Tibial nerve (tissue), 4 donors: ENCODE results near the gene DACT2. TPM values are rescaled to one million over a fixed set of nuclear protein-coding genes. Genes with fewer than 3 reads are reported as not detected.

ENCODE experiments used
- DNase-seq, 2 donors: peaks; one replicate each; pipeline ENCODE4 v3.0.0-alpha.2; 2019; ENCODE audit warnings: low spot score in 2 of 2
- H3K27ac ChIP-seq, 4 donors: fragments of 200-600 bp; sonication (generic) in 3 of 4; one replicate each; pipeline ENCODE4 v1.5.1; 2017 to 2019; ENCODE audit warnings: mild to moderate bottlenecking in 1 of 4
- H3K27me3 ChIP-seq, 2 donors: fragments of 200-600 bp; sonication (generic) in 1 of 2; one replicate each; pipeline versions ENCODE4 v1.5.1 to v1.6.0; 2017 to 2019
- H3K36me3 ChIP-seq, 3 donors: fragments of 200-600 bp; sonication (generic); one replicate each; pipeline ENCODE4 v1.5.1; 2018 to 2019
- H3K4me1 ChIP-seq, 4 donors: fragments of 200-600 bp; sonication (generic) in 3 of 4; one replicate each; pipeline ENCODE4 v1.5.1; 2017 to 2019
- H3K4me3 ChIP-seq, 4 donors: fragments of 200-600 bp; sonication (generic) in 3 of 4; one replicate each; pipeline ENCODE4 v1.5.1; 2017 to 2019; ENCODE audit warnings: mild to moderate bottlenecking in 1 of 4, moderate library complexity in 1 of 4
- H3K9me3 ChIP-seq, 4 donors: fragments of 200-600 bp; sonication (generic) in 3 of 4; one replicate each; pipeline ENCODE4 v1.5.1; 2017 to 2019
- CTCF ChIP-seq, 5 experiments: fragments of 200-600 bp in 3 of 5; fragments of 450-650 bp in 2 of 5; sonication (generic) in 3 of 5; IDR thresholded peaks; one replicate each; pipeline ENCODE4 v1.5.1; 2016 to 2019; ENCODE audit warnings: antibody characterized with exemption in 5 of 5, mild to moderate bottlenecking in 3 of 5, moderate library complexity in 2 of 5
- EP300 ChIP-seq, 2 donors: sonication (generic); formaldehyde crosslinking; IDR thresholded peaks; one replicate each; pipeline ENCODE4 v1.6.1; 2017; ENCODE audit warnings: antibody characterized with exemption in 2 of 2, mild to moderate bottlenecking in 1 of 2
- POLR2A ChIP-seq, 2 donors: fragments of 450-650 bp; IDR thresholded peaks; one replicate each; pipeline ENCODE4 v1.6.1; 2017; ENCODE audit warnings: antibody characterized with exemption in 2 of 2, mild to moderate bottlenecking in 2 of 2, moderate library complexity in 2 of 2
- WGBS, 2 donors: methylation state at CpG; one replicate each; pipeline ENCODE4 v1.1.5; 2018; 5-methylcytosine and 5-hydroxymethylcytosine counted together
- total RNA-seq, 4 donors: library from RNA; depleted of rRNA; stranded (reverse); fragments of >200 nt; gene quantifications; one replicate each; pipeline ENCODE4 v1.1.0, GENCODE V29; 2016

The DACT2 gene
- total RNA-seq, 4 donors from 2014 or later: 0.30 to 1.5 (median 1.3) TPM; not detected in 1

GRCh38 chr6:168354338-168354737 lies 34.8 kb upstream of the DACT2 start:
- peaks cover 0 to 6% (median 0%) of the 10 kb centered on the region in 4 donors for H3K9me3 ChIP-seq
- H3K4me3 ChIP-seq: no peak overlapping the region
- H3K27me3 ChIP-seq: no peaks in the 10 kb centered on the region
- no peak overlapping the region for H3K27ac ChIP-seq
- no peak for DNase-seq
- H3K36me3 ChIP-seq: no peaks in the 10 kb centered on the region
- TF ChIP-seq POLR2A (IDR thresholded peaks at IDR 0.05) (no peak), EP300 (IDR thresholded peaks at IDR 0.05) (no peak), CTCF (IDR thresholded peaks at IDR 0.05) (no peak)
- WGBS, 2 donors: 60 to 77% methylated on average over 10 of the region's 10 CpGs
- no peaks in the 10 kb centered on the region for H3K4me1 ChIP-seq

GRCh38 chr6:168353041-168353440 lies 33.5 kb upstream of the DACT2 start:
- Histone ChIP-seq H3K27me3 (no peaks in the 10 kb centered on the region), H3K36me3 (no peaks in the 10 kb centered on the region), H3K4me1 (no peaks in the 10 kb centered on the region), H3K9me3 (peaks cover 0 to 4% (median 0%) of the 10 kb centered on the region in 4 donors), H3K4me3 (no peak overlapping the region), H3K27ac (no peak overlapping the region)
- TF ChIP-seq POLR2A (IDR thresholded peaks at IDR 0.05): no peak
- no peak for TF ChIP-seq EP300 (IDR thresholded peaks at IDR 0.05)
- no peak for TF ChIP-seq CTCF (IDR thresholded peaks at IDR 0.05)
- DNase-seq: no peak
- 83 to 92% methylated on average over 9 of the region's 9 CpGs for WGBS, 2 donors

DNA sequence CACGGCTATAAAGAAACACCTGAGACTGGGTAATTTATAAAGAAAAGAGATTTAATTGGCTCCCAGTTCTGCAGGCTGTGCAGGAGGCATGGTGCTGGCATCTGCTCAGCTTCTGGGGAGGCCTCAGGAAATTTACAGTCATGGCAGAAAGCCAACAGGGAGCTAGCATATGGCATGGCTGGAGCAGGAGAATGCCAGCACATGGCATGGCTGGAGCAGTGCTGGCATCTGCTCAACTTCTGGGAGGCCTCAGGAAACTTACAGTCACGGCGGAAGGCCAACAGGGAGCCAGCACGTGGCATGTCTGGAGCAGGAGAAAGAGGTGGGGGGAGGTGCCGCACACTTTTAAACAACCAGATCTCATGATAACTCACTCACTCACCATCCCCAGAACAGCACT lies 32.5 kb upstream of the DACT2 start:
- H3K27ac ChIP-seq: no peak overlapping the region
- H3K9me3 ChIP-seq: peaks cover 0 to 4% (median 0%) of the 10 kb centered on the region in 4 donors
- 85 to 91% methylated on average over 5 of the region's 5 CpGs for WGBS, 2 donors
- DNase-seq: no peak
- no peak for TF ChIP-seq POLR2A (IDR thresholded peaks at IDR 0.05)
- no peak for TF ChIP-seq CTCF (IDR thresholded peaks at IDR 0.05)
- TF ChIP-seq EP300 (IDR thresholded peaks at IDR 0.05): no peak
- H3K36me3 ChIP-seq: no peaks in the 10 kb centered on the region
- H3K4me1 ChIP-seq: no peaks in the 10 kb centered on the region
- H3K27me3 ChIP-seq: no peaks in the 10 kb centered on the region
- H3K4me3 ChIP-seq: no peak overlapping the region

GRCh38 chr6:168349718-168350210 lies 30.2 kb upstream of the DACT2 start:
- Histone ChIP-seq H3K4me1 (no peaks in the 10 kb centered on the region), H3K27me3 (no peaks in the 10 kb centered on the region), H3K9me3 (peaks cover 0 to 4% (median 0%) of the 10 kb centered on the region in 4 donors), H3K36me3 (no peaks in the 10 kb centered on the region), H3K27ac (no peak overlapping the region), H3K4me3 (no peak overlapping the region)
- TF ChIP-seq EP300 (IDR thresholded peaks at IDR 0.05): no peak
- TF ChIP-seq CTCF (IDR thresholded peaks at IDR 0.05): no peak
- TF ChIP-seq POLR2A (IDR thresholded peaks at IDR 0.05): no peak
- no peak for DNase-seq
- 76 to 79% methylated on average over 4 of the region's 4 CpGs for WGBS, 2 donors

- Histone ChIP-seq H3K4me1 (no peaks in the 10 kb centered on the region), H3K27ac (no peak overlapping the region), H3K27me3 (peaks cover 0 to 3% of the 10 kb centered on the region in 2 donors), H3K36me3 (no peaks in the 10 kb centered on the region), H3K9me3 (peaks cover 0 to 4% (median 0%) of the 10 kb centered on the region in 4 donors), H3K4me3 (no peak overlapping the region)
- DNase-seq: no peak
- no peak for TF ChIP-seq POLR2A (IDR thresholded peaks at IDR 0.05)
- no peak for TF ChIP-seq CTCF (IDR thresholded peaks at IDR 0.05)
- no peak for TF ChIP-seq EP300 (IDR thresholded peaks at IDR 0.05)
- 77% methylated on average over 8 of the region's 8 CpGs for WGBS, 2 donors
These were observed 28.6 kb upstream of the DACT2 start for GRCh38 chr6:168348186-168348585.
